Stimulated activated CD4-positive, alpha-beta T cell treated with anti-CD3 and anti-CD28 coated beads, Interleukin-15, amount 100 ng/mL, for 24 hours (primary cell): ENCODE data around the gene APOA5.

ENCODE experiments used
- DNase-seq: peaks from one replicate; pipeline ENCODE4 v3.0.0-alpha.2; 2020

Gene APOA5

GRCh38 chr11:116794851-116795250 is 3.2 kb upstream of the APOA5 start:
- no peak for DNase-seq

GRCh38 chr11:116793772-116794097 is 2.1 kb upstream of the APOA5 start:
- DNase-seq = no peak

- no peak for DNase-seq
Measured at GRCh38 chr11:116792869-116793771, 1.4 kb upstream of the APOA5 start.

- no peak for DNase-seq
Measured at GRCh38 chr11:116792144-116792868, 627 bp upstream of the APOA5 start.

- peak; percentile 84 for DNase-seq
Measured at GRCh38 chr11:116791002-116791812, 472 bp downstream of the APOA5 start.

- no peak for DNase-seq
Measured at GRCh38 chr11:116790167-116791001, 1.3 kb downstream of the APOA5 start.

GRCh38 chr11:116788975-116789374 is 2.7 kb downstream of the APOA5 start:
- no peak for DNase-seq

- DNase-seq = no peak
Measured at GRCh38 chr11:116788534-116788933, 3.1 kb downstream of the APOA5 start.

GRCh38 chr11:116787786-116788486 is 3.7 kb downstream of the APOA5 start, which contains the start of gene ZPR1:
Gene ZPR1, minus strand, starts transcription at chr11:116788023. Its CDS starts 33 bp downstream, at chr11:116787990.
- DNase-seq = peak; percentile 92

- no peak for DNase-seq
Measured at GRCh38 chr11:116787436-116787785, 4.3 kb downstream of the APOA5 start.

GRCh38 chr11:116786966-116787365 is 4.7 kb downstream of the APOA5 start:
- DNase-seq = no peak

GRCh38 chr11:116786326-116786725 is 5.4 kb downstream of the APOA5 start:
- DNase-seq = no peak

- DNase-seq = peak; percentile 22
Measured at GRCh38 chr11:116782728-116783127, 9.0 kb downstream of the APOA5 start.

GRCh38 chr11:116778556-116778955 is 13.1 kb downstream of the APOA5 start:
- DNase-seq = no peak

- no peak for DNase-seq
Measured at GRCh38 chr11:116777056-116777455, 14.6 kb downstream of the APOA5 start.

GRCh38 chr11:116776522-116776984 is 15.1 kb downstream of the APOA5 start:
- peak; percentile 44 for DNase-seq

- DNase-seq = no peak
Measured at GRCh38 chr11:116775975-116776374, 15.7 kb downstream of the APOA5 start.

GRCh38 chr11:116774661-116775060 is 17.0 kb downstream of the APOA5 start:
- no peak for DNase-seq

- DNase-seq = no peak
Measured at GRCh38 chr11:116773203-116774097, 18.2 kb downstream of the APOA5 start.

- DNase-seq = peak; percentile 96
Measured at GRCh38 chr11:116772443-116773202, 19.1 kb downstream of the APOA5 start, which contains the start of gene BUD13. Gene BUD13, minus strand, starts transcription at chr11:116772987. Its CDS starts 23 bp downstream, at chr11:116772964.
